ENCODE measurements around the gene MCEMP1.
"Not testable (repeated sequence)": the region's sequence is repeated elsewhere in the genome, so short reads cannot be mapped to it uniquely, and the experiment has no call there.

Gene MCEMP1

DNA sequence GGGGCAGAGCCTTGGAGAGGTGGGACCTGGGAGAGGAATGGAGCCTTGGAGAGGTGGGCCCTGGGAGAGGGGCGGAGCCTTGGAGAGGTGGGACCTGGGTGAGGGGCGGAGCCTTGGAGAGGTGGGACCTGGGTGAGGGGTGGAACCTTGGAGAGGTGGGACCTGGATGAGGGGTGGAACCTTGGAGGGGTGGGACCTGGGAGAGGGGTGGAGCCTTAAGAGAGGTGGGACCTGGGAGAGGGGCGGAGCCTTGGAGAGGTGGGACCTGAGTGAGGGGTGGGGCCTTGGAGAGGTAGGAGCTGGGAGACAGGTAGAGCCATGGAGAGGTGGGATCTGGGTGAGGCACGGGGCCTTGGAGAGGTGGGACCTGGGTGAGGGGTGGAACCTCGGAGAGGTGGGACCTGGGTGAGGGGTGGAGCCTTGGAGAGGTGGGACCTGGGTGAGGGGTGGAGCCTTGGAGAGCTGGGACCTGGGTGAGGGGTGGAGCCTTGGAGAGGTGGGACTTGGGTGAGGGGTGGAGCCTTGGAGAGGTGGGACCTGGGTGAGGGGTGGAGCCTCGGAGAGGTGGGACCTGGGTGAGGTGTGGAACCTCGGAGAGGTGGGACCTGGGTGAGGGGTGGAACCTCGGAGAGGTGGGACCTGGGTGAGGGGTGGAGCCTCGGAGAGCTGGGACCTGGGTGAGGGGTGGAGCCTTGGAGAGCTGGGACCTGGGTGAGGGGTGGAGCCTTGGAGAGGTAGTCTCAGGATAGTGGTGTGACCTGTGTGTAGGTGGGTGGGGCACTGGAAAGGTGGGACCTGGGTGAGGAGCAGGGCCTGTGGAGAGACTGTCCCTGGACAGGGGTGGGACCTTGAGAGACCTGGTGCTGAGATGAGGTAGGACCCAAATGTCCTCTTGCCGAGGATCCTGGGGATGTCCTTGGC, 33.0 kb upstream of the MCEMP1 start:
- DNase-seq, result not testable (repeated sequence)

DNA sequence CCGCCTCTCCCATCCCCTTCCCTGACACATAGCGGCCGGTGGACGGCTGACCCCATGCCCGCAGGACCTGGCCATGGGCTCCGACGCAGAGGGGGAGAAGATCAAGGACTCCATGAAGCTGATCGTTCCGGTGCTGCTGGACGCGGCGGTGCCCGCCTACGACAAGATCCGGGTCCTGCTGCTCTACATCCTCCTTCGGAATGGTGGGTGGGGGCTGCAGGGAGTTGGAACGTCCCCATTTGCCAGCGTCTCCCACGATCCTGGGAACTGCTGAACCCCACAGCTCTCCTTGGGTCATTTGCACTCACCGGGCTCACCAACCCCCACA, 32.4 kb upstream of the MCEMP1 start:
- no peak for DNase-seq

DNA sequence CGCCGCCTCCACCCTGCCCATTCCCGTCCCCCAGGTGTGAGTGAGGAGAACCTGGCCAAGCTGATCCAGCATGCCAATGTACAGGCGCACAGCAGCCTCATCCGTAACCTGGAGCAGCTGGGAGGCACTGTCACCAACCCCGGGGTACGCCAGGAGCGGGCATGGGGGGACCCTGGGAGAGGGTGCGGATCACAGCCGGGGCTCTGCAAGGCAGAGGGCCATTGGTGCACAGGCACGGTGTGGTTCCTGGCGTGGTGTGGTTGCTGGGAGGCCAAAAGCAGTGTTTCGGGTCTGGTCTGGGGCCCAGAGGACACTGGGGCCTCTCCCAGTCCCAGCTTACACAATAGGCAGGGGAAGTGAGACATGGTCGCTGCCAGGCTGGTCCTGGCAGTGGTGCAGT, 31.7 kb upstream of the MCEMP1 start:
- no peak for DNase-seq

DNA sequence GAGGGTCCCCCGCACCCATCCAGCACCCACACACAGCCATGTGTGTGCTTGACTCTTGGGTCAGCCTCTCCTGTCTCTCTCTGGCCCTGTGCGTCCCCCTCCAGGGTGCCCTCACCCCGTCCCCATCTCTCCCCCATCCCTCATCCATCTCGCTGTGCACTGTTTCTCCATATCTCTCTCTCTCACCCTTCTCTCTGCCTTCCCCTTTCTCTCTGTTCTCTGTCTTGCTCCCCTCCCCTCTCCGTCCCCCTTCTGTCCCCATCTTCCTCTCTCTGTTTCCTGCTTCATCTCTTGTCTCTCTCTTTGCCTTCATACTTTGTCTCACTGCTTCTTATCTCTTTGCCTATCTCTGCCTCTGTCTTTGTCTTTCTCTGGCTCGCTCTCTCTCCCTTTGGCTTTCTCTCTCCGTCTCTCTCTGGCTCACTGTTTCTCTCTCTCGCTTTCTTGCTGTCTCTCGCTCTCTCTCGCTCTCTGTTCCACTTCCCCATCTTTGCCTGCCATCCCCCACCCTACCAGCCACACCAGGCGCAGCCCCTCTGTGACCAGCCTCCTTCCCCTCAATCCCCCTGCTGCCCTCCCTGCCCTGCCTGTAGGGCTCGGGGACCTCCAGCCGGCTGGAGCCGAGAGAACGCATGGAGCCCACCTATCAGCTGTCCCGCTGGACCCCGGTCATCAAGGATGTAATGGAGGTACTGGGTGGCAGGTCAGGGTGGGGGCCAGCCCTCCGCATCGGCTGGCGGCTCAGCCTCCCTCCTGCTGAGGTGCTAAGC, 31.0 kb upstream of the MCEMP1 start:
- no peak for DNase-seq

DNA sequence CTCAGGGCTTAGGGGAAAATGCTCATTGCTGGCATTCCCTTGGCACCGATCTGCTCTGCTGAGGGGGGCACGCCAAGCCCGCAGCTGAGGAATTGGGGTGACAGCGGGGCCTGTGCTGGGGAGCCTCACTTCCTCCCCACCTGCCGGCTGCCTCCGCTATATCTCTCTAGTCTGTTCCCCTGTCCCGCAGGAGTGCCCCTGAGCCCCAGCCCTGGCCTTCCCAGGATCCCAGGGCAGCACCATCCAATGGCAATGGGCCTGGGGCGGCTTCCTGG, 30.5 kb upstream of the MCEMP1 start:
- no peak for DNase-seq

DNA sequence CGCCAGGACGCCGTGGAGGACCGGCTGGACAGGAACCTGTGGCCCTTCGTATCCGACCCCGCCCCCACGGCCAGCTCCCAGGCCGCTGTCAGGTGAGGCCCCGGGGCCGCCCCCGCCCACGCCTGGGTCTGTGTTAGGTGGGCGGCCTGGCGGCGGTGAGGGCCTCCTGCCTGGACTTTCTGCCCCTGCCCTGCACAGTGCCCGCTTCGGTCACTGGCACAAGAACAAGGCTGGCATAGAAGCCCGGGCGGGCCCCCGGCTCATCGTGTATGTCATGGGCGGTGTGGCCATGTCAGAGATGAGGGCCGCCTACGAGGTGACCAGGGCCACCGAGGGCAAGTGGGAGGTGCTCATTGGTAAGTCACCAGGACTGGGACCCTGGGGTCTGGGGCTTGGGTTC, 29.7 kb upstream of the MCEMP1 start:
- DNase-seq, result no peak

DNA sequence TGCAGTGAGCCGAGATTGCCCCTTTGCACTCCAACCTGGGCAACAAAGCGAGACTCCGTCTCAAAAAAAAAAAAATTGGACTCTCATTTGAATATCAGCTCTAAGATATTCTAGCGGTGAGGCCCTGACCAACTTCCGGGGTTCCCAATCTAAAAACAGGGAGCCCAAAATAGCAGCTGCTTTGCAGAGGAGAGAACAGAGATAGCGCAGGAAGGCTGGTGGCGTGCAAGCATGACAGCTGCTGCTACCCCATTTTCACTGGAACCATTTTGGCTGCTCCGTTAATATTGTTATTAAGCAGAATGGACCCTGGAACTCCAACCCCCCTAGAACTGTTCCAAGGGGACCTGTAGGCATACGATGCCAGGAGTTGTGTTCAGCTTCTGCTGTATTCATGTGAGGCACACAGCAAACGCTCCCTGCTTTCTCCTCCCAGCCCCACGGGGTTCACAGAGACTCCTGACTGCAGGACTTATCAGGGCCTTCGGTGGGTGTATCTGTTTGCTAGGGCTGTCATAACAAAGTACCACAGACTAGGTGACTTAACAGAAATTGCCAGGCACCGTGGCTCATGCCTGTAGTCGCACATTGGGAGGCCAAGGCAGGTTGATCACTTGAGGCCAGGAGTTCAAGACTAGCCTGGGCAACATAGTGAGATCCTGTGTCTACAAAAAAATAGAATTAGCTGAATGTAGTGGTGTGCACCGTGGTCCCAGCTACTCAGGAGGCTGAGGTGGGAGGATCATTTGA, 28.4 kb upstream of the MCEMP1 start:
- no peak for DNase-seq

DNA sequence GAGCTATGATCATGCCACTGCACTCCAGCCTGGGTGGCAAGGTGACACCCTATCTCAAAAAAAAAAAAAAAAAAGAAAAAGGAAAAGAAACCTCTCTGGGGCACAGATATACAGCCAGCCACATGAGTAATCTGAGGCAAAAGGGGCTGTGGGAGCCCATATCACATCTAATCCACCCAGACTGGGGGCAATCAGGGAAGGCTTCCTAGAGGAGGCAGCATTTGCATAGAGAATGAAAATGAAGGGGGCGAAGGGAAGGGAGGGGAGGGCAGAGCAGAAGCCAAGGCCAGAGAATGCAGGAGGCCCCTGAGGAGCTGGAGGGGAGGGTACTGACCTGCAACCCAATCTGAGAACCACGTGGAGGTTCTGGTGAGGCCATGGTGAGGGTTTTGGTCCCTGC, 26.7 kb upstream of the MCEMP1 start:
- no peak for DNase-seq

DNA sequence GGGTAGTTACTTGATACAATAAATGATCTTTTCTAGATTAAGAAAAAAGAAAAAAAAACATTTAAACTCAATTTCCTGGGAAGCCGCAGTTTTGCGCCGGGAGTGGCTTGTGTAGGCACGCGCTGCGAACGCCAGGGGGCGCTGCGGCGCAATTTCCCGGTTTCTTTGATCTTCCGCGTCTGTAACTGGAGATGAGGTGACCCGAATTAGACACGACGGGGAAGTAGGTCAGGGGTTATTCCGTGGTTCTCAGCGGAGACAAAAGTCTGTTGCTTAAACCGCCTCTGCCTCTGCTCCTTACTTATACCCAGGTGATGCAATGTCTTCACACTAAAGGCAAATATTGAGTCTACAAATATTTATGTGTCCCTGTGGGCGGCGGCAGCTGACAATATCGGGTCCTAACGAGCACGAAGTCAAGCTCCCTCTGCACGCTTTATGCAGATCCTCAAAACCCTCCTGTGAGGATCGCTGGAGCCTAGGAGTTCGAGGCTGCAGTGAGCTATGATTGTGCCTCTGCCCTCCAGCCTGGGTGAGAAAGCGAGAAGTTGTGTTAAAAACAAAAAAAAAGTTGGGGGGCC, 24.7 kb upstream of the MCEMP1 start:
- DNase-seq, result peak; percentile 88

DNA sequence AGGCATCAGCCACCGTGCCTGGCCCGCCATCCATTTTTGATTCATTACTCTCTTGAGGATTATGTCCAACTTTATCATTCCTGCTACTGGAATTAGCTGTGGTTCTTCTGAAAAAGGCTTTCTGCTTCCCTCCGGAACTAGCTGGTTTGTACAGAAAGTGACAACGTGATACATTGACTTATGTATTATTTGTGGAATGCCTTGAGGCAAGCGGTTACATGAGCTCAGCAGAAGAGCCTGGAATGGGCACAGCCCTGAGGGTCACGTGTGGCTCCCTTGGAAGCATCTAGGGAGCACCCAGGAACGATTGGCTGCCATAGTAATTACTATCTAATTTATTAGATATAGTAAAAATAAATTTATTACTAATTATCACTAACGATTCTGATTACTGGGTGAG, 22.5 kb upstream of the MCEMP1 start:
- DNase-seq, result no peak

DNA sequence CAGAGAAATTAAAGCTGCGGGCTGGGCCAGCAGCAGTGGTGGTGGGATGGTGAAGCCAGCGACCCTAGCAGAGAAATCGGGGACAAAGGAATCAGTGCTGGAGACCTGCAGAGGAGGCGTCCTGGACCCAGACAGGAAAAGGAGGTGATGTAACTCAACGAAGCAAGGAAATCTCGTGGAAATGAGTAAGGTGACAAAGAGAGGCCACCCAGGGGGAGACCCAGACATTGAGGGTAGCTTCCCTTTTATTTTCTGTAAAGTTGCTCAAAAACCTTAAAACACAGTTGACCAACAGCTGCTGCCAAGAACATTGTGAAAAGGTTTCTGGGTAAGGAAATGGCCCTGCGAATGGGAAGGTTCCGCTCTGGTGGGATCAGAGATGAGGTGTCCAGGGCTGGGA, 21.3 kb upstream of the MCEMP1 start:
- no peak for DNase-seq

DNA sequence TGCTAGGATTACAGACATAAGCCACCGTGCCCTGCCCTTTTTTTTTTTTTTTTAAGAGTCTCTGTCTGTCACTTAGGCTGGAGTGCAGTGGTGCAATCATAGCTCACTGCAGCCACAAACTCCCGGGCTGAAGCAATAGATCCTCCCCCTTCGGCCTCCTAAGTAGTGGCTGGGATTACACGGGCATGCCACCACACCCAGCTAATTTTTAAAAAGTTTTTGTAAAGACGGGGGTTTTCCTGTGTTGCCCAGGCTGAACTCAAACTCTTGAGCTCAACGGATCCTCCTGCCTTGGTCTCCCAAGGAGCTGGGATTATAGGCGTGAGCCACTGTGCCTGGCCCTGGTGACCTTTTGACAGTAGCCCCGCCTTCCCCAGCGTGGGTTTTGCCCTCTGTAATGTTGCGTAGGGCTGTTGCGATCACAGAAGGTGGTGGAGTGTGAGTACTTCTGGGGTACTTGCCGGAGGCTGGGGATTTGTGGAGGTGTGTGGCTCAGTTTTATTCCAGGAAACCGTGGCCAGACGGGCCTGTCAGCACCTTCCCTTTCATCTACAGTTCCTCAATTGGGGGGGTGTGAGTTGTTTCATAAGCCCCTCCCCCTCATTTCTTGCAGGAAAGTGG, 19.6 kb upstream of the MCEMP1 start:
- no peak for DNase-seq

DNA sequence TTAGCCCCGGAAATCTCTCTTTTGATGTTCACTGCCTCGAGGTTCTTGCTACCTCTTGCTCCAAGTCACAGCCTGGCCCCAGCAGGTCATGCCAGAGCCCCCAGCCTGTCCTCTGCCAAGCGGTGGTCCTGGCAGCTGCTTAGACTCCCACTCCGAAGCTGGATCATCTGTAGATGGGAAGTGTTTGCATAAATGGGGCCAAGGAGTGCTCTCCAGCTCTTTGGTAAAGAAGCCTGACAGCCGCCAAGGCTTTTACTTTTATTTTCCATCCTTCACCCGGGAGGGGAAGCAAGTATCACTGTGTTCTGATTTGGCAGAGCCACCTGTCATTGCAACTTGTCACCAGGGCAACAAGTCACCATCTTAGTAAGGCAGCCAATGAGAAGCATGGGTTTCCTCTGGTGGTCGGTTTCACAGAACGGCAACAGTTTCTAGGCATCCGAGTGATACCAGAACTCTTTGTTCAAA, 18.6 kb upstream of the MCEMP1 start:
- peak; percentile 62 for DNase-seq

DNA sequence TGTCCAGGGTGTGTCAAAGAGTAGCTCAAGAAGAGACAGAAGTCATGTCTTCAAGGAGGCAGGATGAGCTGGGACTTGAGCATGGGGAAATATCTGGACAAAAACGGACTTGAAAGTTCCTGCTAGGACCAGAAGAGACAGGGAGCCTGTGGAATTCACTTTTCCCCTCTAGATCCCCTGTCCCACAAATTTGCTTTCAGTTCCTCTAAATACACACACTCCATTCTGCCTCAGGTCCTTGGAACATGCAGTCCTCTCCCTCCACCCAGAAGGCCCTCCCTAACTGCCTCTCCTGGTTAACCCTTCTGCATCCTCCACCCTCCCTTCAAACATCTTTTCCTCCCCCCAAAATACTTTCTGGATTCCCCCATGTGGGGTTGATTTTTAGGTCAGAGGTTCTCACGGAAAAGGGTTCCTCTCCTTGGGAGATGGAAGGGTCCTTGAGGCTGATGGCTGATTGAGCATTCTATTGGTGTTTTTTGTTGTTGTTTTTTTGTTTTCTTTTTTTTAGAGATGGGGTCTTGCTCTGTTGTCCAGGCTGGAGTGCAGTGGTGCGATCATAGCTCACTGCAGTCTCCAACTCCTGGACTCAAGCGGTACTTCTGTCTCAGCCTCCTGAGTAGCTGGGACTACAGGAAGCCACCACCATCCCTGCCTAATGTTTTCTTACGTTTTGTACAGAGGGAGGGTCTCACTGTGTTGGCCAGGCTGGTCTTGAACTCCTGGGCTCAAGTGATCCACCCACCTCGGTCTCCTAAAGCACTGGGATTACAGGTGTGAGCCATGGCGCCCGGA, 14.9 kb upstream of the MCEMP1 start:
- DNase-seq, result no peak

DNA sequence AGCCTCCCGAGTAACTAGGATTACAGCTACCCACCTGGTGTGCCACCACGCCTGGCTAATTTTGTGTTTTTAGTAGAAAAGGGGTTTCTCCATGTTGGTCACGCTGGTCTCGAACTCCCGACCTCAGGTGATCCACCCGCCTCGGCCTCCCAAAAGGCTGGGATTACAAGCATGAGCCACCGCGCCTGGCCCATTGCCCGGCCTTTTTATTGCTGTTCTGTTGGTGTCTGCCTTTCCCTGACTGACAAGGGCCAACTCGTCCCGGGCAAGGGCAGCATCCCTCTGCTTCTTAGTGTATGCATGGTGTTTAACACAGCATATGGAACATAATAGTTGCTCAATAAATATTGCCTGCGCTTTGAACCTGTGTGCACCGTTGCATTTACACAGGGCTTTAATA, 14.2 kb upstream of the MCEMP1 start:
- DNase-seq, result no peak

DNA sequence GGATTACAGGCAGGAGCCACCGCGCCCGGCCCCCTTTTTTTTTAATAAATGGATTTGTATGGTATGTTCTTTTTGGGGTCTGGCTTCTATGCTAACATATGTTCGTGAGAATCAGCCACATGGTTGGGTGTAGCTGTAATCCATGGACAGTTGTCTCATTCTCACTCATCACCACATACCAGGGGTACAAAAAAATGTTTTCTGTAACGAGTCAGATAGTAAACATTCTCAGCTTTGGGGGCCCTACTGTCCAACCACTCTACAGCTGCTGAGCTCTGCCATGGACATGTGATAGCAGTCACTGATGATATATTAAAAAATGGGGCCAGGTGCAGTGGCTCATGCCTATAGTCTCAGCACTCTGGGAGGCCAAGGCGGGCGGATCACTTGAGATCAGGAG, 13.2 kb upstream of the MCEMP1 start:
- DNase-seq, result no peak

DNA sequence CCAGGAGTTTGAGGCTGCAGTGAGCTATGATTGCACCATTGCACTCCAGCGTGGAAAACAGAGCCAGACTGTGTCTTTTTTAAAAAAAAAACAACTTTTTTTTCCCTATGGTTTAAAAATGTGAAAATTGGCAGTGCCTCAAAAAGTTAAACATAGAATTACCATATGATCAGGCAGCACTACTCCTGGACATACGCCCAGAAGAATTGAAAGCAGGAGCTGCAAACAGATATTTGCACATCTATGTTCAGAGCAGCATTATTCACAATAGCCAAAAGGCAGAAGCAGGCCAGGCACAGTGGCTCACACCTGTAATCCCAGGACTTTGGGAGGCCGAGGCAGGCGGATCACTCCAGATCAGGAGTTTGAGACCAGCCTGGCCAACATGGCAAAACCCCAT, 11.8 kb upstream of the MCEMP1 start:
- no peak for DNase-seq

DNA sequence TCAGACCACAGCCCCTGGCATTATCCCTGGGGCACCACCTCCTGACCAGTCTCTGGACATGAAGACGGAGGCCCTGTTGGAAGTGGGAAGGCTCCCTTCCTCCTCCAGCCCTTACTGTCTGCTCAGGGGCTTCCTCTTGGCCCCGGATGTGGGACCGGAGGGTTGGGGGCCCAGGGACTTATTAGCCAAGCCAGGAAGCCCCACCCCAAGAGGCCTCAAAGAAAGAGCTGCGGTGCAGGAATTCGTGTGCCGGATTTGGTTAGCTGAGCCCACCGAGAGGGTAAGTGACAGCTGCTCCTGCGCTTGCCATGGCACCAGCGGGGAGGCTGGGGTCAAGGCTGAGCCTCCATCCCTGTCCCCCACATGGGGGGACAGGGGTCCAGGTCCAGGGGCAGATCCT, 8.0 kb upstream of the MCEMP1 start, which contains the start of gene RETN:
TSS of gene RETN (plus strand) at position 208 of the 400 bp plus-strand sequence. CDS start 278 bp downstream, outside the sequence.
- no peak for DNase-seq

DNA sequence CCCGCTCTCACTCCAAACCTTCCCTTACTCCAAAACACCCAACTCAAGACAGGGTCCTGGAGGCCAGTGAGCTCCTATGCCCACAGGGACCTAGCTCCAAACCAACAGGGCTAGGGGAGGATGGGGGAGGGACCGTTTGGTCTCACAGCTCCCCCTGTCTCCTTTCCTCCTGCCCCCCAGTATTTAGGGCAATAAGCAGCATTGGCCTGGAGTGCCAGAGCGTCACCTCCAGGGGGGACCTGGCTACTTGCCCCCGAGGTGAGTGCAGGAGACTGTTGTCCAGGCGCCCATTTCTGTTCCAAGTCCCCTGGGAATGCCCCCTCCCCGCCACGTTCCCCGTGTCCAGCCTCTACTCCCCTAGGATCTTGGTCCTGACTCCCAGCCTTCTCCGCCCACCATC, 7.2 kb upstream of the MCEMP1 start:
- DNase-seq, result no peak

DNA sequence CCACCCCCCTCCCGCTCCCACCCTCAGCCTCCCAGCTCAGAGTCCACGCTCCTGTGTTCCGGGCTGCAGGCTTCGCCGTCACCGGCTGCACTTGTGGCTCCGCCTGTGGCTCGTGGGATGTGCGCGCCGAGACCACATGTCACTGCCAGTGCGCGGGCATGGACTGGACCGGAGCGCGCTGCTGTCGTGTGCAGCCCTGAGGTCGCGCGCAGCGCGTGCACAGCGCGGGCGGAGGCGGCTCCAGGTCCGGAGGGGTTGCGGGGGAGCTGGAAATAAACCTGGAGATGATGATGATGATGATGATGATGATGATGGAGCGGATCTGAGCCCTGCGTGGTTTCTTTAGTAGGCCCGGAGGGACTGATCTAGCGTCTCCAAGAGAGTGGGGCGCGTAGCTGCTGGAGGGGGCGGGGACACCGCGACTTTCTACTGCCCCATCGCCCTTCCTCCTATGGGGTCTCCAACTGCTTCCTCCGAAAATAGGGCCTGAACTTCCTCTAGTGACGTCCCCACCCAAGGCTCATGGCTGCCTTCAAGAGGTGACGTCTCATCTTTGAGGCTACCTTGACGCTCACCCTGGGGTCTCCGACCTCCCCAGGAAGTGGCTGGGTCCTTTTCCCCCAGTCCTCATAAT, 6.6 kb upstream of the MCEMP1 start:
- no peak for DNase-seq

DNA sequence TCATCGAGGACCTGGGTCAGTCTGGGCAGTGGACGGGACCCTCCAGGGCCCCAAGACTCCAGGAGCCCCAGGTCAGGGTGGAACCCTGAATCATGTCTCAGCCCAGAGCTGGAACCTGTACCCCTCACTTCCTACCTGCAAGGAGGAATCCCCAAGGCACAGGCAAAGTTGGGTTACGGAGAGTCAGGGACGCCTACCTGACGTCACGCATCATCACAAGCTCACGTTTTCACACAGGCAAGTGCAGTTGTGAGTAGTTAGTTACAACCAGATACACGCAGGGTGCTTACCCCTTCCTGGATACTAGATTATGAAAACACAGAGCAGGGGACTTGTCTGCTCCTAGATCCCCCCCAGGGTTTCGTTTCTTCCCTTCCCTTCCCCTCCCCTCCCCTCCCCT, 6.1 kb upstream of the MCEMP1 start:
- DNase-seq, result no peak

Measured in central memory CD4-positive, alpha-beta T cell (primary cell).